Measurements from ENCODE around the gene EHD4.

EHD4 gene

GRCh38 chr15:41870689-41871081 is 101.7 kb downstream of the EHD4 start:
- no peak for TF ChIP-seq CTCF (conservative IDR thresholded peaks at IDR 0.05; ENCODE audit: low read depth, low read length)
- H4K20me1 ChIP-seq (ENCODE audit: insufficient read depth): no peaks in the 10 kb centered on the region

GRCh38 chr15:41869770-41870688 is 102.3 kb downstream of the EHD4 start:
- no peak for TF ChIP-seq CTCF (conservative IDR thresholded peaks at IDR 0.05; ENCODE audit: low read depth, low read length)
- H4K20me1 ChIP-seq (ENCODE audit: insufficient read depth): no peaks in the 10 kb centered on the region
- H3K36me3 ChIP-seq (ENCODE audit: insufficient read depth): no peaks in the 10 kb centered on the region
- no peak overlapping the region for H3K4me3 ChIP-seq (IDR thresholded peaks at IDR 0.05; ENCODE audit: insufficient read depth, low read depth, low read length)
- H2AFZ ChIP-seq (ENCODE audit: low read depth): no peak overlapping the region
- no peak overlapping the region for H3K4me2 ChIP-seq
- no peaks in the 10 kb centered on the region for H3K79me2 ChIP-seq (ENCODE audit: insufficient read depth, low read depth)
- H3K27ac ChIP-seq: no peak overlapping the region
- H3K27me3 ChIP-seq (ENCODE audit: insufficient read depth, low read depth): peaks cover 63% of the 10 kb centered on the region
- no peak overlapping the region for H3K9ac ChIP-seq
- no peaks in the 10 kb centered on the region for H3K4me1 ChIP-seq (ENCODE audit: low read depth, poor library complexity, severe bottlenecking)

More at GRCh38 chr15:41870689-41871081, 101.7 kb downstream of the EHD4 start:
- Histone ChIP-seq H3K27me3 (ENCODE audit: insufficient read depth, low read depth) (peaks cover 62% of the 10 kb centered on the region), H3K4me2 (no peak overlapping the region), H3K36me3 (ENCODE audit: insufficient read depth) (no peaks in the 10 kb centered on the region), H3K9ac (no peak overlapping the region), H3K4me1 (ENCODE audit: low read depth, poor library complexity, severe bottlenecking) (no peaks in the 10 kb centered on the region), H3K79me2 (ENCODE audit: insufficient read depth, low read depth) (no peaks in the 10 kb centered on the region), H3K4me3 (IDR thresholded peaks at IDR 0.05; ENCODE audit: insufficient read depth, low read depth, low read length) (no peak overlapping the region), H3K27ac (no peak overlapping the region), H2AFZ (ENCODE audit: low read depth) (no peak overlapping the region)

GRCh38 chr15:41868321-41868720 is 104.0 kb downstream of the EHD4 start:
- no peak overlapping the region for H3K4me2 ChIP-seq
- no peak overlapping the region for H3K9ac ChIP-seq
- no peak overlapping the region for H3K27ac ChIP-seq
- H4K20me1 ChIP-seq (ENCODE audit: insufficient read depth): no peaks in the 10 kb centered on the region
- no peaks in the 10 kb centered on the region for H3K4me1 ChIP-seq (ENCODE audit: low read depth, poor library complexity, severe bottlenecking)
- no peak overlapping the region for H3K4me3 ChIP-seq (IDR thresholded peaks at IDR 0.05; ENCODE audit: insufficient read depth, low read depth, low read length)
- H2AFZ ChIP-seq (ENCODE audit: low read depth): no peak overlapping the region
- TF ChIP-seq CTCF (conservative IDR thresholded peaks at IDR 0.05; ENCODE audit: low read depth, low read length): no peak
- no peaks in the 10 kb centered on the region for H3K36me3 ChIP-seq (ENCODE audit: insufficient read depth)
- no peaks in the 10 kb centered on the region for H3K79me2 ChIP-seq (ENCODE audit: insufficient read depth, low read depth)
- peaks cover 64% of the 10 kb centered on the region for H3K27me3 ChIP-seq (ENCODE audit: insufficient read depth, low read depth)

GRCh38 chr15:41866872-41867579 is 105.3 kb downstream of the EHD4 start:
- no peak for TF ChIP-seq CTCF (conservative IDR thresholded peaks at IDR 0.05; ENCODE audit: low read depth, low read length)
- no peak overlapping the region for H3K4me2 ChIP-seq
- H3K27me3 ChIP-seq (ENCODE audit: insufficient read depth, low read depth): peaks cover 59% of the 10 kb centered on the region
- no peaks in the 10 kb centered on the region for H3K36me3 ChIP-seq (ENCODE audit: insufficient read depth)
- no peak overlapping the region for H3K9ac ChIP-seq
- no peaks in the 10 kb centered on the region for H4K20me1 ChIP-seq (ENCODE audit: insufficient read depth)
- no peak overlapping the region for H3K4me3 ChIP-seq (IDR thresholded peaks at IDR 0.05; ENCODE audit: insufficient read depth, low read depth, low read length)
- H3K4me1 ChIP-seq (ENCODE audit: low read depth, poor library complexity, severe bottlenecking): no peaks in the 10 kb centered on the region
- no peak overlapping the region for H3K27ac ChIP-seq
- H2AFZ ChIP-seq (ENCODE audit: low read depth): no peak overlapping the region
- H3K79me2 ChIP-seq (ENCODE audit: insufficient read depth, low read depth): no peaks in the 10 kb centered on the region

Data from KMS-11 (cell line).